RWPE2 (cell line): ENCODE data around the gene TENT5A.

Source experiments
- ATAC-seq: fragments of 200-7000 bp; cut with Tn5 transposase; 3 replicates; pipeline ENCODE4 v1.9.1; 2021; ENCODE audit warnings: low read depth
- DNase-seq: peaks from one replicate; pipeline ENCODE4 v3.0.0-alpha.2; 2020; ENCODE audit warnings: low spot score
- H3K27ac ChIP-seq: fragments of 450-650 bp; 2 replicates; pipeline ENCODE4 v1.5.1; 2017; ENCODE audit warnings: mild to moderate bottlenecking; ENCODE audit not compliant: poor library complexity, severe bottlenecking
- H3K27me3 ChIP-seq: fragments of 250-450 bp; sonication (Bioruptor Pico); 2 replicates; pipeline ENCODE4 v1.5.1; 2021; ENCODE audit warnings: mild to moderate bottlenecking, moderate library complexity; ENCODE audit not compliant: insufficient read depth, poor library complexity, severe bottlenecking
- H3K36me3 ChIP-seq: fragments of 250-450 bp; sonication (Bioruptor Pico); 2 replicates; pipeline ENCODE4 v1.5.1; 2020; ENCODE audit warnings: low read depth, mild to moderate bottlenecking, moderate library complexity
- H3K4me1 ChIP-seq: fragments of 250-450 bp; sonication (Bioruptor Pico); 2 replicates; pipeline ENCODE4 v1.5.1; 2021; ENCODE audit warnings: mild to moderate bottlenecking, moderate library complexity; ENCODE audit not compliant: insufficient read depth, poor library complexity, severe bottlenecking
- H3K4me3 ChIP-seq: fragments of 250-450 bp; sonication (Bioruptor Pico); 2 replicates; pipeline ENCODE4 v1.5.1; 2021; ENCODE audit warnings: mild to moderate bottlenecking, moderate library complexity; ENCODE audit not compliant: severe bottlenecking
- H3K9me3 ChIP-seq: fragments of 250-450 bp; sonication (Bioruptor Pico); 2 replicates; pipeline ENCODE4 v1.5.1; 2021; ENCODE audit warnings: mild to moderate bottlenecking, moderate library complexity; ENCODE audit not compliant: severe bottlenecking
- CTCF ChIP-seq: fragments of 450-650 bp; IDR thresholded peaks from one replicate; pipeline ENCODE4 v1.5.1; 2017; ENCODE audit warnings: mild to moderate bottlenecking, moderate library complexity; ENCODE audit not compliant: poor library complexity, severe bottlenecking

TENT5A gene

GRCh38 chr6:81725127-81725526 lies 27.4 kb downstream of the TENT5A start:
- DNase-seq (no peak), ATAC-seq (no peak)
- TF ChIP-seq CTCF = no peak
- Histone ChIP-seq H3K27ac (no peak overlapping the region), H3K4me1 (no peaks in the 10 kb centered on the region), H3K9me3 (no peaks in the 10 kb centered on the region), H3K27me3 (no peaks in the 10 kb centered on the region), H3K36me3 (no peaks in the 10 kb centered on the region), H3K4me3 (no peak overlapping the region)

GRCh38 chr6:81722506-81723223 lies 29.8 kb downstream of the TENT5A start:
- Histone ChIP-seq H3K9me3 (no peaks in the 10 kb centered on the region), H3K4me1 (no peaks in the 10 kb centered on the region), H3K27me3 (no peaks in the 10 kb centered on the region), H3K36me3 (no peaks in the 10 kb centered on the region), H3K4me3 (no peak overlapping the region), H3K27ac (no peak overlapping the region)
- TF ChIP-seq CTCF = no peak
- ATAC-seq (no peak), DNase-seq (no peak)

- ATAC-seq = no peak
- no peaks in the 10 kb centered on the region for H3K27me3 ChIP-seq
- TF ChIP-seq CTCF = no peak
Measured at GRCh38 chr6:81720427-81720826, 32.1 kb downstream of the TENT5A start.

GRCh38 chr6:81718126-81718525 lies 34.4 kb downstream of the TENT5A start:
- ATAC-seq (no peak), DNase-seq (no peak)
- Histone ChIP-seq H3K36me3 (no peaks in the 10 kb centered on the region), H3K4me3 (no peak overlapping the region), H3K4me1 (no peaks in the 10 kb centered on the region), H3K9me3 (no peaks in the 10 kb centered on the region), H3K27ac (no peak overlapping the region), H3K27me3 (no peaks in the 10 kb centered on the region)
- TF ChIP-seq CTCF = no peak

More at GRCh38 chr6:81720427-81720826, 32.1 kb downstream of the TENT5A start:
- Histone ChIP-seq H3K4me3 (no peak overlapping the region), H3K27ac (no peak overlapping the region), H3K4me1 (no peaks in the 10 kb centered on the region), H3K36me3 (no peaks in the 10 kb centered on the region), H3K9me3 (no peaks in the 10 kb centered on the region)
- DNase-seq = no peak

GRCh38 chr6:81714684-81715083 lies 37.8 kb downstream of the TENT5A start:
- DNase-seq = no peak
- no peak overlapping the region for H3K4me3 ChIP-seq
- H3K27ac ChIP-seq = no peak overlapping the region
- no peak for ATAC-seq
- no peak for TF ChIP-seq CTCF
- H3K27me3 ChIP-seq = no peaks in the 10 kb centered on the region
- H3K36me3 ChIP-seq = no peaks in the 10 kb centered on the region
- H3K4me1 ChIP-seq = no peaks in the 10 kb centered on the region
- no peaks in the 10 kb centered on the region for H3K9me3 ChIP-seq
